ENCODE measurements around the gene BICRA. TPM values are rescaled to one million over a fixed set of nuclear protein-coding genes. Genes with fewer than 3 reads are reported as not detected.

BICRA gene
- total and polyA plus RNA-seq, 2 experiments from 2014 or later, result 3.0 to 13.5 TPM

DNA sequence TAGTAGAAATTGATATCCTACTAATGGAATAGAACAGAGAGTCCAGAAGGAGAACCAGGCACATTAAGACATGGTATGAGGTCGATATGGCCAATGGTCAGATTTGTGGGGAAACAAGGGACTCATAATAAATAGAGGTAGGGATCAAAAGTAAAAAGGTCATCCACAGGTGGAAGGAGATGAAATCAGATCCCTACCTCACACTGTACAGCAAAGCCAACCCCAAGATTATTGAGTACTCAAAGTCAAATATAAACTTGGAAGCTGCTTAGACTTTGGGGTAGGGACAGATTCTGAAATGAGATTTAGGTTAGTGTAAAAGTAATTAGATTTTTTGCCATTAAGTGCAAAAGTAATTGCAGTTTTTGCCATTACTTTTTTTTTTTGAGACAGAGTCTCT is 40.7 kb downstream of the BICRA start:
- no peak for DNase-seq (ENCODE audit: low read depth in 1 of 2, low spot score in 1 of 2)
- H3K9me3 ChIP-seq (ENCODE audit: low read depth), result no peaks in the 10 kb centered on the region

DNA sequence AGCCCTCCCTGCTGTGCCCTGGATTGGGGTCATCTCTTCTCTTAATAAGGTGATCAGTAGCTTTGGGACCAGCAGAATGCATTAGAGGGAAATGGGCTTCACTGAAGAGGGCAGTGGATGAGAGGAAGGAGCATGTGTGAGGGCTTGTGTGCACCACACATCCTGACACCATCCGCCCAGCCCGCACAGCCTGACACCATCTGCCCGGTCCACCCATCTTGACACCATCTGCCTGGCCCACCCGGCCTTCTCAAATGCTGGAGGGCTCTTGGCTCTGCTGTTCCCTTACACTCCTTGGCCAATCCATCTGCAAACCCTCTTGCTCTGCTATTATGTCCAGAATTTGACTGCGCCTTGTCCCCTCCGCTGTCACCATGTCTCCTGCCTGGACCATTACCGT is 41.8 kb downstream of the BICRA start:
- no peaks in the 10 kb centered on the region for H3K36me3 ChIP-seq
- DNase-seq (ENCODE audit: low read depth in 1 of 2, low spot score in 1 of 2), result no peak
- no peaks in the 10 kb centered on the region for H3K27me3 ChIP-seq
- H3K4me1 ChIP-seq (ENCODE audit: low read depth), result no peaks in the 10 kb centered on the region
- TF ChIP-seq, protein P1, sequence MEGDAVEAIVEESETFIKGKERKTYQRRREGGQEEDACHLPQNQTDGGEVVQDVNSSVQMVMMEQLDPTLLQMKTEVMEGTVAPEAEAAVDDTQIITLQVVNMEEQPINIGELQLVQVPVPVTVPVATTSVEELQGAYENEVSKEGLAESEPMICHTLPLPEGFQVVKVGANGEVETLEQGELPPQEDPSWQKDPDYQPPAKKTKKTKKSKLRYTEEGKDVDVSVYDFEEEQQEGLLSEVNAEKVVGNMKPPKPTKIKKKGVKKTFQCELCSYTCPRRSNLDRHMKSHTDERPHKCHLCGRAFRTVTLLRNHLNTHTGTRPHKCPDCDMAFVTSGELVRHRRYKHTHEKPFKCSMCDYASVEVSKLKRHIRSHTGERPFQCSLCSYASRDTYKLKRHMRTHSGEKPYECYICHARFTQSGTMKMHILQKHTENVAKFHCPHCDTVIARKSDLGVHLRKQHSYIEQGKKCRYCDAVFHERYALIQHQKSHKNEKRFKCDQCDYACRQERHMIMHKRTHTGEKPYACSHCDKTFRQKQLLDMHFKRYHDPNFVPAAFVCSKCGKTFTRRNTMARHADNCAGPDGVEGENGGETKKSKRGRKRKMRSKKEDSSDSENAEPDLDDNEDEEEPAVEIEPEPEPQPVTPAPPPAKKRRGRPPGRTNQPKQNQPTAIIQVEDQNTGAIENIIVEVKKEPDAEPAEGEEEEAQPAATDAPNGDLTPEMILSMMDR (IDR thresholded peaks at IDR 0.05; ENCODE audit: low read depth, low read length), result no peak
- H3K9me3 ChIP-seq (ENCODE audit: low read depth), result no peaks in the 10 kb centered on the region
- H3K27ac ChIP-seq, result no peak overlapping the region
- no peak overlapping the region for H3K4me3 ChIP-seq

More for the DNA sequence above, 40.7 kb downstream of the BICRA start:
- H3K27me3 ChIP-seq, result no peaks in the 10 kb centered on the region
- no peak overlapping the region for H3K27ac ChIP-seq
- TF ChIP-seq, protein P1 (IDR thresholded peaks at IDR 0.05; ENCODE audit: low read depth, low read length), result no peak
- no peaks in the 10 kb centered on the region for H3K36me3 ChIP-seq
- no peaks in the 10 kb centered on the region for H3K4me1 ChIP-seq (ENCODE audit: low read depth)
- H3K4me3 ChIP-seq, result no peak overlapping the region

DNA sequence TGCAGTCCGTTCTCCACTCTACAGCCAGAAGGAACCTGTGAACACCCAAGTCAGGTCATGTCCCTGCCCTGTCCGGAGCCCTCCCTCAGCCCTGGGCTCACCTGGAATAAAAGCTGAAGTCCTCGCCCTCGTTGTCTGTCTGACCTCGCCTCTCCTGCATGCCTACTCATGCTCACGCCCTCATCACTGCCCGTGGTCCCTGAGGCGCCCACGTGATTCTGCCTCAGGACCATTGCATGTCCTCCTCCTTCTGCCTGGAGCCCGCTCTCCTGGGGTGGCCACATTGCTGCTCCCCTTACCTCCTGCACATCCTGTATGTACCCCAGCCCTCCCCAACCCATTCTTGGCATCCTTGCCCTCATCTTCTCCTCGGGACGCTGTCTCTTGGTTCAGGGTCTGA is 42.2 kb downstream of the BICRA start:
- no peaks in the 10 kb centered on the region for H3K36me3 ChIP-seq
- no peak for DNase-seq (ENCODE audit: low read depth in 1 of 2, low spot score in 1 of 2)
- no peaks in the 10 kb centered on the region for H3K9me3 ChIP-seq (ENCODE audit: low read depth)
- no peak overlapping the region for H3K4me3 ChIP-seq
- H3K4me1 ChIP-seq (ENCODE audit: low read depth), result no peaks in the 10 kb centered on the region
- TF ChIP-seq, protein P1 (IDR thresholded peaks at IDR 0.05; ENCODE audit: low read depth, low read length), result no peak
- no peaks in the 10 kb centered on the region for H3K27me3 ChIP-seq
- no peak overlapping the region for H3K27ac ChIP-seq

DNA sequence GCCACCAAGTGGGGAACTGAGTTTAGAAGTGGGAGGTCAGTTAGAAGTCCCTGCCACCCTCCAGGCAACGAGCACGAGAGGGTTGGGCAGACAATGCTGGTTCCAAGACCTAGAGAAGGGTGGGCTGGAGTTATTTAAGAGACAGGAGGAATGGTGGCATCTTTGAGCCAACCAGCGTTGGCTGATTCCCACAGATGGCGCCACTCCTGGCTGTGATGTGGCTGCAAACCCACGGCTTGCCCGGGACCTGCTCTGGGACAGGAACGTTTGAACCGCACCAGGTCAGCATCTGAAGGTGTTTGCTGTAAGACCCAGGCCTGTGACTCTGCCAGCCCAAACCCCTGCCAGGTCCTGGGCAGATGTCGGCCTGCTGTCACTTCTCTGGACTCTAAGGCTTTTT is 42.8 kb downstream of the BICRA start:
- H3K27ac ChIP-seq, result no peak overlapping the region
- H3K27me3 ChIP-seq, result no peaks in the 10 kb centered on the region
- H3K9me3 ChIP-seq (ENCODE audit: low read depth), result no peaks in the 10 kb centered on the region
- no peaks in the 10 kb centered on the region for H3K4me1 ChIP-seq (ENCODE audit: low read depth)
- no peak overlapping the region for H3K4me3 ChIP-seq
- no peak for DNase-seq (ENCODE audit: low read depth in 1 of 2, low spot score in 1 of 2)
- TF ChIP-seq, protein P1 (IDR thresholded peaks at IDR 0.05; ENCODE audit: low read depth, low read length), result no peak
- no peaks in the 10 kb centered on the region for H3K36me3 ChIP-seq

DNA sequence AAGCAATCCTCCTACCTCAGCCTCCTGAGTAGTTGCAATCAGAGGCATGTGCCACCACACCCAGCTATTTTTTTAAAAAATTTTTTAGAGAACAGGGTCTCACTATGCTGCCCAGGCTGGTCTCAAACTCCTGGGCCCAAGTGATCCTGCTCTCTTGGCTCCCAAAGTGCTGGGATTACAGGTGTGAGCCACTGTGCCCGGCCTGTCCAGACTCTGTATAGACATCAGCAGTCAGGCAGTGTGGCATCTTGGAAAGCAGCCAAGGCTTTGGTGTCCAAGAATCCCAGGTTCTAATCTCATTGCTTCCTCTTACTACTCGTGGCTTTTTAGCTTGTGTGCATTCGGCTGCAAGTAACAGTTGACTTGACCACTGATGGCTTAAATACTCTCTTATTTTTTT is 43.4 kb downstream of the BICRA start:
- Histone ChIP-seq H3K36me3 (no peaks in the 10 kb centered on the region), H3K4me1 (ENCODE audit: low read depth) (no peaks in the 10 kb centered on the region), H3K27ac (no peak overlapping the region), H3K27me3 (no peaks in the 10 kb centered on the region), H3K4me3 (no peak overlapping the region), H3K9me3 (ENCODE audit: low read depth) (no peaks in the 10 kb centered on the region)
- no peak for DNase-seq (ENCODE audit: low read depth in 1 of 2, low spot score in 1 of 2)
- TF ChIP-seq, protein P1 (IDR thresholded peaks at IDR 0.05; ENCODE audit: low read depth, low read length), result no peak

DNA sequence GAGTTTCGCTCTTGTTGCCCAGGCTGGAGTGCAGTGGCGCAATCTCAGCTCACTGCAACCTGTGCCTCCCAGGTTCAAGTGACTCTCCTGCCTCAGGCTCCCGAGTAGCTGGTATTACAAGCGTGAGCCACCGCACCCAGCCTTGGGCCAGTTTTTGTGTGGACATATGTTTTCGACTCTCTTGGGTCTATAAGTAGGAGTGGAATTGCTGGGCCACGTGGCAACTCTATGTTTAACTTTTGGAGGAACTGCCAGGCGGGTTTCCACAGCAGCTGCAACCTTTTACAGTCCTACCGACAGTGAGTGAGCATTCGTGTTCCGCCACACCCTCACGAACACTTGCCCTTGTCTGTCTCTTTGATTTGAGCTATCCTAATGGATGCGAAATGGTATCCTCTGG is 44.9 kb downstream of the BICRA start:
- DNase-seq (ENCODE audit: low read depth in 1 of 2, low spot score in 1 of 2), result no peak
- Histone ChIP-seq H3K4me3 (no peak overlapping the region), H3K27ac (no peak overlapping the region), H3K27me3 (no peaks in the 10 kb centered on the region), H3K36me3 (no peaks in the 10 kb centered on the region), H3K9me3 (ENCODE audit: low read depth) (no peaks in the 10 kb centered on the region), H3K4me1 (ENCODE audit: low read depth) (no peaks in the 10 kb centered on the region)
- TF ChIP-seq, protein P1 (IDR thresholded peaks at IDR 0.05; ENCODE audit: low read depth, low read length), result no peak

All from cardiac muscle cell (in vitro differentiated cells and primary cell).